ENCODE results near the gene NHERF1.

The NHERF1 gene

DNA sequence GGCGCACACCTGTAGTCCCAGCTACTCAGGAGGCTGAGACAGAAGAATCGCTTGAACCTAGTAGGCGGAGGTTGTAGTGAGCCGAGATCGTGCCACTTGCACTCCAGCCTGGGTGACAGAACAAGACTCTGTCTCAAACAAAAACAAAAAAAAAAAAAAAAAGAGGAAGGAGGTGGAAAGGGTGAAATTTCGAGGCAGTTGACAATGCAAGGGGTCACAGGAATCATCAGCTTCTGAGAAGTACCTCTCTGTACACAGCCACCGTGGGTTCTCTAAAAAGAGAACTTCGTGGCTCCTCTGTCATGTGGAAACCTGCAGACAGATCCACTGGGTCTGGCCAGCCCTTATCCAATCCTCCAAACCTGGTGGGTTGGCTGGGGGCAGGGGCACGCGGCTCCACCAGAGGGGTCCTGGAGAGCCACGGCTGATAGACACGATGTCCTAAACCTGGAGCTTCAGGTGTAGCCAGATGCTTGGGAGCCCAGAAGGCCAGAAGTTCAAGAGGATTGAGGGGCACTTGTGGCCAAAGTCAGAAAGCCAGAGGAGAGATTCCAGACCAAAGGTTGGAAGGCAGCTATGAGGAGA lies 35.2 kb upstream of the NHERF1 start:
- Histone ChIP-seq H3K27me3 (ENCODE audit: insufficient read depth, low read depth) (no peaks in the 10 kb centered on the region; the same call in 1 of the 2 replicates), H2AFZ (ENCODE audit: low read depth) (no peak overlapping the region), H3K27ac (no peak overlapping the region), H3K4me2 (no peak overlapping the region), H3K4me3 (IDR thresholded peaks at IDR 0.05; ENCODE audit: insufficient read depth, low read depth, low read length) (no peak overlapping the region), H3K4me1 (ENCODE audit: low read depth, poor library complexity, severe bottlenecking) (peaks cover 18% of the 10 kb centered on the region), H3K36me3 (ENCODE audit: insufficient read depth) (no peaks in the 10 kb centered on the region), H3K9ac (no peak overlapping the region), H3K79me2 (ENCODE audit: insufficient read depth, low read depth) (no peaks in the 10 kb centered on the region), H4K20me1 (ENCODE audit: insufficient read depth) (no peaks in the 10 kb centered on the region)
- TF ChIP-seq, protein P1, sequence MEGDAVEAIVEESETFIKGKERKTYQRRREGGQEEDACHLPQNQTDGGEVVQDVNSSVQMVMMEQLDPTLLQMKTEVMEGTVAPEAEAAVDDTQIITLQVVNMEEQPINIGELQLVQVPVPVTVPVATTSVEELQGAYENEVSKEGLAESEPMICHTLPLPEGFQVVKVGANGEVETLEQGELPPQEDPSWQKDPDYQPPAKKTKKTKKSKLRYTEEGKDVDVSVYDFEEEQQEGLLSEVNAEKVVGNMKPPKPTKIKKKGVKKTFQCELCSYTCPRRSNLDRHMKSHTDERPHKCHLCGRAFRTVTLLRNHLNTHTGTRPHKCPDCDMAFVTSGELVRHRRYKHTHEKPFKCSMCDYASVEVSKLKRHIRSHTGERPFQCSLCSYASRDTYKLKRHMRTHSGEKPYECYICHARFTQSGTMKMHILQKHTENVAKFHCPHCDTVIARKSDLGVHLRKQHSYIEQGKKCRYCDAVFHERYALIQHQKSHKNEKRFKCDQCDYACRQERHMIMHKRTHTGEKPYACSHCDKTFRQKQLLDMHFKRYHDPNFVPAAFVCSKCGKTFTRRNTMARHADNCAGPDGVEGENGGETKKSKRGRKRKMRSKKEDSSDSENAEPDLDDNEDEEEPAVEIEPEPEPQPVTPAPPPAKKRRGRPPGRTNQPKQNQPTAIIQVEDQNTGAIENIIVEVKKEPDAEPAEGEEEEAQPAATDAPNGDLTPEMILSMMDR (conservative IDR thresholded peaks at IDR 0.05; ENCODE audit: low read depth, low read length): no peak

DNA sequence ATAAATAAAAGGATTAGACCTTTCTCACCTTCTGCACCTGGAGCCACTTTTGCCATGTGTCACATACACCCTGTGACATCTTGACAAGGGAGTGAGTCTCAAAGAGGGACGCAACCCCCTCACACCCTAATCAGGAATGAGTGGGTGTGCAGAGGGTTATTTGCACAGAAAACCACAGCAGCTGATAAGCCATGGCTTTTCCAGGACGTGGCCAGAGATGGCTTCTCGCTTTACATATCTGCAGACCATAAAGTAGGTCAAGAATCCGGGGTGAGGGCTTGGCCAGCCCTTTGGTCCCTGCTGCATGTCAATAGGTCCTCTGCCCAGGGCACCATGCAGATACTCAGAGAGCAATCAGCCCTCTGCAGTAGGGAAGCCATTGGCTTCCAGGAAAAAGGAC lies 33.3 kb upstream of the NHERF1 start:
- H3K9ac ChIP-seq: no peak overlapping the region; the same call in 1 of the 2 replicates
- peak overlapping the region; percentile 46 for H3K4me2 ChIP-seq
- H2AFZ ChIP-seq (ENCODE audit: low read depth): 0 out of 2 replicates have a peak overlapping the region, but pooled peaks have one; percentile 20
- TF ChIP-seq, protein P1 (conservative IDR thresholded peaks at IDR 0.05; ENCODE audit: low read depth, low read length): no peak
- no peaks in the 10 kb centered on the region for H3K79me2 ChIP-seq (ENCODE audit: insufficient read depth, low read depth)
- H3K27ac ChIP-seq: no peak overlapping the region
- H4K20me1 ChIP-seq (ENCODE audit: insufficient read depth): no peaks in the 10 kb centered on the region
- H3K4me3 ChIP-seq (IDR thresholded peaks at IDR 0.05; ENCODE audit: insufficient read depth, low read depth, low read length): no peak overlapping the region
- peaks cover 18% of the 10 kb centered on the region for H3K4me1 ChIP-seq (ENCODE audit: low read depth, poor library complexity, severe bottlenecking)
- H3K27me3 ChIP-seq (ENCODE audit: insufficient read depth, low read depth): no peaks in the 10 kb centered on the region; the same call in 1 of the 2 replicates
- H3K36me3 ChIP-seq (ENCODE audit: insufficient read depth): no peaks in the 10 kb centered on the region

DNA sequence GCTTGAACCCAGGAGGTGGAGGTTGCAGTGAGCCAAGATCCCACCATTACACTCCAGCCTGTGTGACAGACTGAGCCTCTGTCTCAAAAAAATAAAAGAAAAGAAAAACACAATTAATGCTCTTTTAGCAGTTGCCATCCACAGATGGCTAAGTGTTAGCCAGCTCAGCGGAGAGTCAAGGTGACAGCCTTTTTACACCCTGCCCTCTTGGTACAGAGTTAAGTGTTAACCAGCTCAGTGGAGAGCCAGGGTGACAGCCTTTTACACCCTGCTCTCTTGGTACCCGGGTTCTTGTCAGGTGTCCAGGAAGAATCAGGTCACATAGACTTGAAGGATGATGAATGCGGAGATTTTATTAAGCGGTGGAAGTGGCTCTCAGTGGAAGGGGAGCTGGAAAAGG lies 27.9 kb upstream of the NHERF1 start:
- Histone ChIP-seq H2AFZ (ENCODE audit: low read depth) (no peak overlapping the region), H3K36me3 (ENCODE audit: insufficient read depth) (no peaks in the 10 kb centered on the region), H3K4me1 (ENCODE audit: low read depth, poor library complexity, severe bottlenecking) (peaks cover 34% of the 10 kb centered on the region), H3K4me2 (no peak overlapping the region), H3K27me3 (ENCODE audit: insufficient read depth, low read depth) (no peaks in the 10 kb centered on the region), H3K27ac (no peak overlapping the region), H3K79me2 (ENCODE audit: insufficient read depth, low read depth) (no peaks in the 10 kb centered on the region), H3K9ac (no peak overlapping the region), H3K4me3 (IDR thresholded peaks at IDR 0.05; ENCODE audit: insufficient read depth, low read depth, low read length) (no peak overlapping the region), H4K20me1 (ENCODE audit: insufficient read depth) (no peaks in the 10 kb centered on the region)
- TF ChIP-seq, protein P1 (conservative IDR thresholded peaks at IDR 0.05; ENCODE audit: low read depth, low read length): no peak

DNA sequence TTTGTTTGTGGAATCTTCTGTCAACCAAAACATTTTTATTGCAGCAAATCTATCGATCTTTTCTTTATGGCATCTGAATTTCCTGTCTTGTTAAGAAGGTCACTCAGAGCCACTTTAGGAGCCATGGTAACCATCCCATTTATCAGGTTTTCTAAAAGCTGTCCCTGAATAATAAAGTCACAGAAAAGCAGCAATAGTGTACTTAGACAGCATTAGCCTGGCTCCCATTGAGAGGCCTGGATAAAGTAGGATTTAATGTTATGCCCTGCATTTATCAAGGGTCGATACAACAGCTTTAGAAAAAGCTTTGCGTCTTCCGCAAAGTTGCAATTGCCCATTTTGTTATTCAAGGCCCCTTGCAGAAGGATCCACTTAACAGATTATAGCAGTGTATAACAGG lies 25.6 kb upstream of the NHERF1 start:
- Histone ChIP-seq H3K4me3 (IDR thresholded peaks at IDR 0.05; ENCODE audit: insufficient read depth, low read depth, low read length) (no peak overlapping the region), H3K4me1 (ENCODE audit: low read depth, poor library complexity, severe bottlenecking) (peaks cover 30% of the 10 kb centered on the region), H3K9ac (no peak overlapping the region), H2AFZ (ENCODE audit: low read depth) (no peak overlapping the region), H4K20me1 (ENCODE audit: insufficient read depth) (no peaks in the 10 kb centered on the region), H3K79me2 (ENCODE audit: insufficient read depth, low read depth) (no peaks in the 10 kb centered on the region), H3K36me3 (ENCODE audit: insufficient read depth) (no peaks in the 10 kb centered on the region), H3K4me2 (peak overlapping the region; percentile 31; the same call in 1 of the 2 replicates), H3K27me3 (ENCODE audit: insufficient read depth, low read depth) (no peaks in the 10 kb centered on the region), H3K27ac (peak overlapping the region; percentile 27; the same call in 1 of the 2 replicates)
- TF ChIP-seq, protein P1 (conservative IDR thresholded peaks at IDR 0.05; ENCODE audit: low read depth, low read length): no peak

All from KMS-11 (cell line).